Activated CD8-positive, alpha-beta memory T cell treated with anti-CD3 and anti-CD28 coated beads, Interleukin-2, amount 50 U/mL, for 4 hours (primary cell): ENCODE measurements around the gene BNC2.

Source experiments
- DNase-seq: peaks from one replicate; pipeline ENCODE4 v3.0.0-alpha.2; 2020

BNC2 gene

GRCh38 chr9:16753256-16753655 is 117.2 kb downstream of the BNC2 start:
- no peak for DNase-seq

- DNase-seq: no peak
Observed at GRCh38 chr9:16752601-16753000, 117.9 kb downstream of the BNC2 start.

GRCh38 chr9:16750553-16750952 is 119.9 kb downstream of the BNC2 start:
- no peak for DNase-seq

GRCh38 chr9:16745359-16745758 is 125.1 kb downstream of the BNC2 start:
- no peak for DNase-seq

- no peak for DNase-seq
Observed at GRCh38 chr9:16744394-16744793, 126.1 kb downstream of the BNC2 start.

- DNase-seq: no peak
Observed at GRCh38 chr9:16743375-16743774, 127.1 kb downstream of the BNC2 start.

GRCh38 chr9:16735001-16735400 is 135.5 kb downstream of the BNC2 start:
- no peak for DNase-seq

GRCh38 chr9:16732546-16732945 is 137.9 kb downstream of the BNC2 start:
- DNase-seq: no peak

GRCh38 chr9:16730162-16730561 is 140.3 kb downstream of the BNC2 start:
- DNase-seq: no peak

GRCh38 chr9:16729651-16730050 is 140.8 kb downstream of the BNC2 start:
- no peak for DNase-seq

GRCh38 chr9:16728137-16728508 is 142.3 kb downstream of the BNC2 start:
- no peak for DNase-seq

GRCh38 chr9:16727452-16728136 is 142.9 kb downstream of the BNC2 start:
- no peak for DNase-seq

GRCh38 chr9:16726718-16727451 is 143.6 kb downstream of the BNC2 start:
- no peak for DNase-seq

GRCh38 chr9:16726029-16726428 is 144.4 kb downstream of the BNC2 start:
- no peak for DNase-seq

GRCh38 chr9:16725066-16725465 is 145.4 kb downstream of the BNC2 start:
- no peak for DNase-seq

GRCh38 chr9:16721972-16722371 is 148.5 kb downstream of the BNC2 start:
- no peak for DNase-seq

- DNase-seq: no peak
Observed at GRCh38 chr9:16720386-16720785, 150.1 kb downstream of the BNC2 start.

- no peak for DNase-seq
Observed at GRCh38 chr9:16719921-16720320, 150.5 kb downstream of the BNC2 start.

- no peak for DNase-seq
Observed at GRCh38 chr9:16718952-16719351, 151.5 kb downstream of the BNC2 start.

- DNase-seq: no peak
Observed at GRCh38 chr9:16718296-16718695, 152.2 kb downstream of the BNC2 start.

GRCh38 chr9:16716601-16717000 is 153.9 kb downstream of the BNC2 start:
- no peak for DNase-seq

GRCh38 chr9:16715404-16715803 is 155.1 kb downstream of the BNC2 start:
- no peak for DNase-seq

GRCh38 chr9:16712787-16713186 is 157.7 kb downstream of the BNC2 start:
- DNase-seq: no peak

GRCh38 chr9:16710888-16711287 is 159.6 kb downstream of the BNC2 start:
- no peak for DNase-seq

- no peak for DNase-seq
Observed at GRCh38 chr9:16709924-16710323, 160.5 kb downstream of the BNC2 start.
